ENCODE measurements around the gene TMEM163.

The TMEM163 gene

GRCh38 chr2:134457765-134458472, 260.9 kb downstream of the TMEM163 start:
- DNase-seq (ENCODE audit: low read depth), result no peak

- DNase-seq (ENCODE audit: low read depth), result no peak
Measured at GRCh38 chr2:134457353-134457752, 261.4 kb downstream of the TMEM163 start.

GRCh38 chr2:134455426-134455825, 263.4 kb downstream of the TMEM163 start:
- no peak for DNase-seq (ENCODE audit: low read depth)

GRCh38 chr2:134454931-134455330, 263.9 kb downstream of the TMEM163 start:
- no peak for DNase-seq (ENCODE audit: low read depth)

GRCh38 chr2:134454426-134454825, 264.4 kb downstream of the TMEM163 start:
- DNase-seq (ENCODE audit: low read depth), result no peak

- no peak for DNase-seq (ENCODE audit: low read depth)
Measured at GRCh38 chr2:134453973-134454372, 264.8 kb downstream of the TMEM163 start.

GRCh38 chr2:134453476-134453875, 265.3 kb downstream of the TMEM163 start:
- no peak for DNase-seq (ENCODE audit: low read depth)

GRCh38 chr2:134452042-134452733, 266.6 kb downstream of the TMEM163 start:
- no peak for DNase-seq (ENCODE audit: low read depth)

- DNase-seq (ENCODE audit: low read depth), result no peak
Measured at GRCh38 chr2:134451347-134451630, 267.5 kb downstream of the TMEM163 start.

GRCh38 chr2:134449751-134450513, 268.9 kb downstream of the TMEM163 start:
- no peak for DNase-seq (ENCODE audit: low read depth)

GRCh38 chr2:134449157-134449556, 269.6 kb downstream of the TMEM163 start:
- no peak for DNase-seq (ENCODE audit: low read depth)

- DNase-seq (ENCODE audit: low read depth), result no peak
Measured at GRCh38 chr2:134448650-134449049, 270.1 kb downstream of the TMEM163 start.

- no peak for DNase-seq (ENCODE audit: low read depth)
Measured at GRCh38 chr2:134447669-134448068, 271.1 kb downstream of the TMEM163 start.

GRCh38 chr2:134446383-134447017, 272.3 kb downstream of the TMEM163 start:
- no peak for DNase-seq (ENCODE audit: low read depth)

- no peak for DNase-seq (ENCODE audit: low read depth)
Measured at GRCh38 chr2:134445985-134446382, 272.8 kb downstream of the TMEM163 start.

- DNase-seq (ENCODE audit: low read depth), result no peak
Measured at GRCh38 chr2:134445116-134445515, 273.7 kb downstream of the TMEM163 start.

- DNase-seq (ENCODE audit: low read depth), result no peak
Measured at GRCh38 chr2:134443814-134444480, 274.9 kb downstream of the TMEM163 start.

- no peak for DNase-seq (ENCODE audit: low read depth)
Measured at GRCh38 chr2:134441153-134441863, 277.5 kb downstream of the TMEM163 start.

GRCh38 chr2:134440336-134440909, 278.4 kb downstream of the TMEM163 start:
- DNase-seq (ENCODE audit: low read depth), result no peak

- no peak for DNase-seq (ENCODE audit: low read depth)
Measured at GRCh38 chr2:134438371-134438770, 280.4 kb downstream of the TMEM163 start.

- no peak for DNase-seq (ENCODE audit: low read depth)
Measured at GRCh38 chr2:134436706-134437105, 282.1 kb downstream of the TMEM163 start.

Data from stimulated activated CD8-positive, alpha-beta memory T cell treated with anti-CD3 and anti-CD28 coated beads, Interleukin-12 subunit alpha, Interleukin-12 subunit beta, amount 100 ng/mL, for 1 hour (primary cell).